Hepatocyte (in vitro differentiated cells): ENCODE measurements around the gene TRAM2.

Source experiments
- CTCF ChIP-seq: fragments of 200-600 bp; sonication (generic); IDR thresholded peaks from 2 replicates; pipeline ENCODE4 v1.5.1; 2016; ENCODE audit warnings: antibody characterized with exemption, mild to moderate bottlenecking; ENCODE audit not compliant: poor library complexity
- EZH2 ChIP-seq: fragments of 200-600 bp; sonication (generic); IDR thresholded peaks from 2 replicates; pipeline ENCODE4 v1.6.1; 2016; ENCODE audit warnings: antibody characterized with exemption, mild to moderate bottlenecking, borderline replicate concordance
- EZH2phosphoT487 ChIP-seq: fragments of 200-600 bp; sonication (generic); IDR thresholded peaks from one replicate; pipeline ENCODE4 v1.6.1; 2018; ENCODE audit warnings: antibody characterized with exemption, mild to moderate bottlenecking, low read depth, moderate library complexity; ENCODE audit not compliant: unreplicated experiment, severe bottlenecking

DNA sequence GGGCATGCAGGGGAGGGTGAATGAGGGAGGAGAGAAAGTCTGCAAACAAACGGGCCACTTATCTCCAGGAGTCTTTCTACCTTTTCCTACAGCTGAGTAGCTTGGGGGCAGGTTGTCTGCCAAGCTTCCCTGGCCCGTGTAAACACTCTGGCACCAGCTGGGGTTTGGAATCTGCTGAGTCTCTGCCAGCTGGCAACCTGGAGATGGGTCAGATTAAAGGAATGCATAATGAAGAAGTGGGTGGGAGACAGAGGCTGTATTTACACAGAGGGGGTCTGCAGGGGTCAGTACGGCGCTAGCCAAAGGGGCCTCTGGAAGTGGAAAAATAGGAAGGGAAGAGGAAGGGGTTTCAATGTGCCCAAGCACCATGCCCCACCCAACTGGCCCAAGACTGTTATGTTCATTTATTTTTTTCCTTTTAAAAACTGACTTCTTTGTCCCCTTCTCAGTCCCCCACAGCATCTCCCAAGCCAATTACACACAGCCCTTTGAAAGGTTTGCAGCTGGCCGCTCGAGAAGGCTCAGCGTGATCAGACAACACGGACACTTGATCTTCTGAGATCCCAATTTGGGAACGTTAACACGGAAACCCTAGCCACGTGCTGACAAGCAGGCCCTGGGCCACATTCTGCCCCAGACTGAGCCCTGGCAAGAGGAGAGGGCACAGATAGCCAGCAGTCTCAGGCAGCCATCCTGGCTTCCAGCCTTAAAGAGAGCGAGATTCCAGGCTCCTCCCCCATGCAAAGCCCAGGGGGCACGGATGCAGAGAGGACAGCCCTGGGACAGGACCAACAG lies 25.2 kb downstream of the TRAM2 start:
- TF ChIP-seq CTCF (no peak), EZH2 (no peak), EZH2phosphoT487 (no peak)
